HepG2 (cell line): Measurements from ENCODE around the gene AGBL3. TPM values are rescaled to one million over a fixed set of nuclear protein-coding genes. Genes with fewer than 3 reads are reported as not detected.

Source experiments
- FOXA1 ChIP-seq, 2 experiments: fragments of 450-650 bp in 1 of 2; sonication (generic) in 1 of 2; formaldehyde crosslinking in 1 of 2; IDR thresholded peaks; 2 replicates each; pipeline versions ENCODE4 v1.4.0 to v1.6.1; 2016 to 2020; ENCODE audit warnings: missing genetic modification reagents in 1 of 2
- PHB2 ChIP-seq: fragments of 450-650 bp; IDR thresholded peaks from 2 replicates; pipeline ENCODE4 v1.6.1; 2018; ENCODE audit not compliant: partially characterized antibody
- REL ChIP-seq: sonication (generic); formaldehyde crosslinking; conservative IDR thresholded peaks from 2 replicates; pipeline ENCODE4 v1.8.0; 2022; ENCODE audit warnings: mild to moderate bottlenecking, missing genetic modification reagents, moderate library complexity
- SMAD1 ChIP-seq: sonication (generic); formaldehyde crosslinking; IDR thresholded peaks from 2 replicates; pipeline ENCODE4 v1.4.0; 2020; ENCODE audit warnings: missing genetic modification reagents, low read depth, mild to moderate bottlenecking, borderline replicate concordance
- SUZ12 ChIP-seq: fragments of 150-350 bp; IDR thresholded peaks from 2 replicates; pipeline ENCODE4 v1.6.1; 2014; ENCODE audit warnings: low read depth, low read length
- TBL1XR1 ChIP-seq: fragments of 150-350 bp; IDR thresholded peaks from 2 replicates; pipeline ENCODE4 v1.6.1; 2014; ENCODE audit warnings: borderline replicate concordance, low read length; ENCODE audit not compliant: partially characterized antibody
- TOE1 ChIP-seq: sonication (generic); formaldehyde crosslinking; IDR thresholded peaks from 2 replicates; pipeline ENCODE4 v1.4.0; 2020; ENCODE audit warnings: mild to moderate bottlenecking, missing genetic modification reagents
- ZBTB3 ChIP-seq: sonication (generic); formaldehyde crosslinking; IDR thresholded peaks from 2 replicates; pipeline ENCODE4 v1.4.0; 2020; ENCODE audit warnings: low read depth, mild to moderate bottlenecking, moderate library complexity, missing genetic modification reagents, borderline replicate concordance
- ZFP1 ChIP-seq: IDR thresholded peaks from 2 replicates; pipeline ENCODE4 v1.6.1; 2016
- ZFYVE20 ChIP-seq: sonication (generic); formaldehyde crosslinking; IDR thresholded peaks from 2 replicates; pipeline ENCODE4 v1.8.0; 2023; ENCODE audit warnings: low read depth, mild to moderate bottlenecking, moderate library complexity, missing genetic modification reagents, borderline replicate concordance
- ZNF230 ChIP-seq: sonication (generic); formaldehyde crosslinking; IDR thresholded peaks from 2 replicates; pipeline ENCODE4 v1.4.0; 2020; ENCODE audit warnings: mild to moderate bottlenecking, missing genetic modification reagents
- ZNF318 ChIP-seq: sonication (generic); formaldehyde crosslinking; IDR thresholded peaks from 2 replicates; pipeline ENCODE4 v1.4.0; 2020; ENCODE audit warnings: mild to moderate bottlenecking, missing genetic modification reagents
- ZNF549 ChIP-seq: sonication (generic); formaldehyde crosslinking; IDR thresholded peaks from 2 replicates; pipeline ENCODE4 v1.5.0; 2020; ENCODE audit warnings: missing genetic modification reagents
- ZNF605 ChIP-seq: sonication (generic); formaldehyde crosslinking; IDR thresholded peaks from 2 replicates; pipeline ENCODE4 v1.8.0; 2022; ENCODE audit warnings: mild to moderate bottlenecking, missing genetic modification reagents
- polyA plus RNA-seq, 8 experiments: library from polyadenylated mRNA; depleted of rRNA in 3 of 8; stranded (reverse) in 7 of 8; unstranded in 1 of 8; fragments of >200 nt; fragmentation: Illumina TruSeq in 4 of 8; extraction: Trizol in 4 of 8; gene quantifications; 2 replicates each; pipeline versions ENCODE4 v1.2.1 to v1.2.3, GENCODE V29; 2011 to 2016; ENCODE audit warnings: low read depth in 4 of 8, missing spikeins in 1 of 8, mixed read lengths in 1 of 8; ENCODE audit not compliant: insufficient read depth in 1 of 8
- total RNA-seq, 5 experiments: library from RNA; depleted of rRNA; stranded (reverse); fragments of >200 nt; fragmentation: Illumina TruSeq; extraction: Trizol; gene quantifications; 2 replicates each; pipeline ENCODE4 v1.2.3, GENCODE V29; 2016; ENCODE audit warnings: low read depth in 1 of 5
- TF ChIP-seq, protein P1 (sequence below), 2 experiments: sonication (generic) in 1 of 2; formaldehyde crosslinking in 1 of 2; IDR thresholded peaks; 2 replicates each; pipeline versions ENCODE4 v1.5.1 to v1.6.1; 2011 to 2020; ENCODE audit warnings: borderline replicate concordance in 1 of 2, low read depth in 1 of 2, low read length in 1 of 2, mild to moderate bottlenecking in 1 of 2, missing genetic modification reagents in 1 of 2, moderate library complexity in 1 of 2
- TF ChIP-seq, protein P2 (sequence below): sonication (generic); formaldehyde crosslinking; IDR thresholded peaks from 2 replicates; pipeline ENCODE4 v1.4.0; 2020; ENCODE audit warnings: missing genetic modification reagents

The AGBL3 gene
- total and polyA plus RNA-seq, 2 of the 13 experiments (the other 11 are each of a cell fraction or from before 2014, with no cell fraction given) = 2.2 to 7.2 TPM

DNA sequence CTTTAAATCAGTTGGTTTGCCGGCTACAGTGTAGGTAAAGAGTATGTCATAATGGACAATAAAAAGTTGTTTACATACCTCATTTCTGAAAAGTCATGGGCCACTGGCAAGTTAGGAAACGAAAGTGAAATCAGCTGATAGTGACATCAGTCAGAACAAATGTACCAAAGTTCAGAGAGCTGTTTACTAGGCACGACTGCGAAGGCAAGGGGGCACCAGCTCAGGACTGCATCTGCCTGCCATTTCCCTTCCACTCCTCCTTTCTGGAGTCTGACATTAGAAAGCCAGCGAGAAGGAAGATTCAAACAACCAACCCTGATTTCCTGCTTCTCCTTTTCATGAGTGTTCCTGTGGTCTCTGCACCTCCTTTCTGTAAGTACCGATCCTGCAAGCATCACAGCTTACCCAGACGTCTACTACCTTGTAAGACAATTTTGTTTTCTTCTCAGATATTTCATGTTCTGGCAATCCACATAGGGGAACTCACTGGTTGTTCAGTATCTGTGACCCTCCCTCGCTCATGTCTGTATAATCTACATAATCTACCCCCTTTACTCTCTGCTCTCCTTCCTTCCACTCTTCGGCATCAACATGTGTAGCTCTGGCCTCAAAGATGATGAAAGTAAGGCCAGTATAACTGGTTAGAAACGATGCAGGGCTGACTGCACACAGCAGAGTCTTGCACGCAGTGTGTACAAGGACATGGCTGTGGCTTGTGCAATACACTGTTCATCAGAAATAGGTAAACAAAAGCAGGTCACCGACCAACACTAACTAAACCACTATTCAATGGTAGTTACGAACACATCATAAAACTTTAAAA is 161.8 kb downstream of the AGBL3 start, which contains the start of gene TMEM140 (continued):
- TF ChIP-seq SUZ12 = no peak
- no peak for TF ChIP-seq ZNF230 (CRISPR knock-in tag)
- no peak for TF ChIP-seq ZNF549 (CRISPR knock-in tag)
- TF ChIP-seq TBL1XR1 = peak; percentile 77
- peak; percentile 65; the same call in 1 of the 2 replicates for TF ChIP-seq ZFP1
- TF ChIP-seq, protein P1, sequence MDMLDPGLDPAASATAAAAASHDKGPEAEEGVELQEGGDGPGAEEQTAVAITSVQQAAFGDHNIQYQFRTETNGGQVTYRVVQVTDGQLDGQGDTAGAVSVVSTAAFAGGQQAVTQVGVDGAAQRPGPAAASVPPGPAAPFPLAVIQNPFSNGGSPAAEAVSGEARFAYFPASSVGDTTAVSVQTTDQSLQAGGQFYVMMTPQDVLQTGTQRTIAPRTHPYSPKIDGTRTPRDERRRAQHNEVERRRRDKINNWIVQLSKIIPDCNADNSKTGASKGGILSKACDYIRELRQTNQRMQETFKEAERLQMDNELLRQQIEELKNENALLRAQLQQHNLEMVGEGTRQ (IDR thresholded peaks at IDR 0.05; ENCODE audit: low read depth, low read length) = no peak
- TF ChIP-seq, protein P1 (CRISPR knock-in tag; IDR thresholded peaks at IDR 0.05; ENCODE audit: borderline replicate concordance) = no peak
- no peak for TF ChIP-seq PHB2
- no peak for TF ChIP-seq SMAD1 (CRISPR knock-in tag)
- no peak for TF ChIP-seq ZFYVE20 (CRISPR knock-in tag)
- TF ChIP-seq ZNF605 (CRISPR knock-in tag) = no peak
- 0 out of 2 replicates have a peak, but pooled peaks have one; percentile 42 for TF ChIP-seq FOXA1 (IDR thresholded peaks at IDR 0.05)
- peak; percentile 95 for TF ChIP-seq FOXA1 (CRISPR knock-in tag; IDR thresholded peaks at IDR 0.05)
- TF ChIP-seq, protein P2, sequence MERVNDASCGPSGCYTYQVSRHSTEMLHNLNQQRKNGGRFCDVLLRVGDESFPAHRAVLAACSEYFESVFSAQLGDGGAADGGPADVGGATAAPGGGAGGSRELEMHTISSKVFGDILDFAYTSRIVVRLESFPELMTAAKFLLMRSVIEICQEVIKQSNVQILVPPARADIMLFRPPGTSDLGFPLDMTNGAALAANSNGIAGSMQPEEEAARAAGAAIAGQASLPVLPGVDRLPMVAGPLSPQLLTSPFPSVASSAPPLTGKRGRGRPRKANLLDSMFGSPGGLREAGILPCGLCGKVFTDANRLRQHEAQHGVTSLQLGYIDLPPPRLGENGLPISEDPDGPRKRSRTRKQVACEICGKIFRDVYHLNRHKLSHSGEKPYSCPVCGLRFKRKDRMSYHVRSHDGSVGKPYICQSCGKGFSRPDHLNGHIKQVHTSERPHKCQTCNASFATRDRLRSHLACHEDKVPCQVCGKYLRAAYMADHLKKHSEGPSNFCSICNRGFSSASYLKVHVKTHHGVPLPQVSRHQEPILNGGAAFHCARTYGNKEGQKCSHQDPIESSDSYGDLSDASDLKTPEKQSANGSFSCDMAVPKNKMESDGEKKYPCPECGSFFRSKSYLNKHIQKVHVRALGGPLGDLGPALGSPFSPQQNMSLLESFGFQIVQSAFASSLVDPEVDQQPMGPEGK (CRISPR knock-in tag) = peak; percentile 61
- TF ChIP-seq REL (CRISPR knock-in tag) = no peak
- no peak; the same call in 1 of the 2 replicates for TF ChIP-seq TOE1 (CRISPR knock-in tag)
- no peak for TF ChIP-seq ZBTB3
- TF ChIP-seq ZNF318 = no peak
